ENCODE data around the gene EYA2.

Gene EYA2

GRCh38 chr20:47136782-47137181, 242.1 kb downstream of the EYA2 start:
- H3K4me3 ChIP-seq (ENCODE audit: low read length): no peak overlapping the region
- no peak for DNase-seq (ENCODE audit: low read depth)
- no peak for TF ChIP-seq CTCF (conservative IDR thresholded peaks at IDR 0.05; ENCODE audit: low read length)

GRCh38 chr20:47137231-47137870, 242.7 kb downstream of the EYA2 start:
- peak; percentile 58 for DNase-seq (ENCODE audit: low read depth)
- H3K4me3 ChIP-seq (ENCODE audit: low read length): no peak overlapping the region
- TF ChIP-seq CTCF (conservative IDR thresholded peaks at IDR 0.05; ENCODE audit: low read length): no peak

DNA sequence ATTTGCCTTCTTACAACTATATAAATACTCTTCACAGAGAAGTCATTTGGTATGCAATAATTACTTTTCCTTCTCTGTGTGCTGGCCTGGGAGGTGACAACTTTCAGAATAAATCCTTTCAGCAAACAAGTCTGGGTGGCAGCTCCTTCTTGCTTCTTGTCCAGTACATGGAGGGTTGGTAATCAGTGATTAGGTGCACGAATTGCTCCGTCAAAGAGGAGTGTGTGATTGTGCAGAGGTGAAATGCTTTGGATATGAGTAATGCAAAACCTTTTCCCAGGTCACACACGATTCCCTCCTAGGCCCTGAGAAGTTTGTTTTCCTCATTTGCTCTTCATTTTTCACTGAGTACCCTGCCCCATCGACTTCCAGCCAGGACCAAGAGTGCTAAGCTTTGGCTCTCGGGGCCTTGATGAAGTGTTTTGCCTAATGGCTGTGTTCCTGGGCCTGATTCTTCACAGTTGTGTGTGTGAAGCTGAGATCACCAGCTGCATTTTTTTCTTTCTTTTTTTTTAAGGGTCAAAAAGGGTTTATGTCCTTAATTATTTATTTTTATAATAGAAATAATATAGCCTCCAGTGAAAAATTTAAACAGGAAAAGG, 245.4 kb downstream of the EYA2 start:
- no peak overlapping the region for H3K4me3 ChIP-seq (ENCODE audit: low read length)
- DNase-seq (ENCODE audit: low read depth): no peak
- no peak for TF ChIP-seq CTCF (conservative IDR thresholded peaks at IDR 0.05; ENCODE audit: low read length)

GRCh38 chr20:47141350-47141921, 246.8 kb downstream of the EYA2 start:
- H3K4me3 ChIP-seq (ENCODE audit: low read length): no peak overlapping the region
- TF ChIP-seq CTCF (conservative IDR thresholded peaks at IDR 0.05; ENCODE audit: low read length): no peak
- DNase-seq (ENCODE audit: low read depth): no peak

- DNase-seq (ENCODE audit: low read depth): no peak
- no peak overlapping the region for H3K4me3 ChIP-seq (ENCODE audit: low read length)
- TF ChIP-seq CTCF (conservative IDR thresholded peaks at IDR 0.05; ENCODE audit: low read length): no peak
These were observed 247.5 kb downstream of the EYA2 start for GRCh38 chr20:47141941-47142773.

GRCh38 chr20:47142774-47143170, 248.1 kb downstream of the EYA2 start:
- TF ChIP-seq CTCF (conservative IDR thresholded peaks at IDR 0.05; ENCODE audit: low read length): no peak

More at GRCh38 chr20:47142774-47143170, 248.1 kb downstream of the EYA2 start:
- no peak overlapping the region for H3K4me3 ChIP-seq (ENCODE audit: low read length)
- no peak for DNase-seq (ENCODE audit: low read depth)
